ENCODE measurements around the gene HDLBP.
A peak's percentile ranks its signal among the peaks of the same experiment; 100 is the strongest.
"Not testable (repeated sequence)": the region's sequence is repeated elsewhere in the genome, so short reads cannot be mapped to it uniquely, and the experiment has no call there.

The HDLBP gene

DNA sequence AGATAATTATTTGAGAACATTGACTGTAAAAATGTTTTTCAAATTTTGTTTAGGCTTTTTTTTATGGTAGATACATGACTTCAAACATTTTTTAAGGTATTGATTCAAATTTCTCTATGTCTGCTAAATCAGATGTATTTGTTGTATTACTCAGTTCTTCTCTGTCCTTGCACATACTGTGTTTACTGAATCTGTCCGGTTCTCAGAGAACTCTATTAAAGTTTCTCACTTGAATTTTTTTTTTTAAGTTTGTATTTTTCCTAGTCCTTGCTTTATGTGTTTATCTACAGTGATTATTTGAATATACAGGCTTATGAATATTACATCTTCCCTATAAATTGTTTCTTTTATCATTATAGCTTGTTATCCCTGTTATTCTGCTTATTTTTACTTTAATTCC, 5.6 kb upstream of the HDLBP start:
- H3K27ac ChIP-seq (ENCODE audit: low read depth, low read length) = no peak overlapping the region
- no peak overlapping the region for H2AFZ ChIP-seq (ENCODE audit: low read depth, low read length, severe bottlenecking)
- H3K79me2 ChIP-seq (ENCODE audit: insufficient read depth, low read length) = peaks cover 100% of the 10 kb centered on the region
- no peaks in the 10 kb centered on the region for H3K27me3 ChIP-seq (ENCODE audit: low read length)
- H3K4me3 ChIP-seq (ENCODE audit: insufficient read depth, low read length, poor library complexity, severe bottlenecking) = no peak overlapping the region
- peaks cover 41% of the 10 kb centered on the region for H4K20me1 ChIP-seq (ENCODE audit: low read depth, low read length)
- H3K9me3 ChIP-seq (ENCODE audit: insufficient read depth, low read length) = no peaks in the 10 kb centered on the region
- H3K9me2 ChIP-seq (replicated peaks; ENCODE audit: insufficient read depth, low read length) = no peaks in the 10 kb centered on the region
- TF ChIP-seq, protein P1, sequence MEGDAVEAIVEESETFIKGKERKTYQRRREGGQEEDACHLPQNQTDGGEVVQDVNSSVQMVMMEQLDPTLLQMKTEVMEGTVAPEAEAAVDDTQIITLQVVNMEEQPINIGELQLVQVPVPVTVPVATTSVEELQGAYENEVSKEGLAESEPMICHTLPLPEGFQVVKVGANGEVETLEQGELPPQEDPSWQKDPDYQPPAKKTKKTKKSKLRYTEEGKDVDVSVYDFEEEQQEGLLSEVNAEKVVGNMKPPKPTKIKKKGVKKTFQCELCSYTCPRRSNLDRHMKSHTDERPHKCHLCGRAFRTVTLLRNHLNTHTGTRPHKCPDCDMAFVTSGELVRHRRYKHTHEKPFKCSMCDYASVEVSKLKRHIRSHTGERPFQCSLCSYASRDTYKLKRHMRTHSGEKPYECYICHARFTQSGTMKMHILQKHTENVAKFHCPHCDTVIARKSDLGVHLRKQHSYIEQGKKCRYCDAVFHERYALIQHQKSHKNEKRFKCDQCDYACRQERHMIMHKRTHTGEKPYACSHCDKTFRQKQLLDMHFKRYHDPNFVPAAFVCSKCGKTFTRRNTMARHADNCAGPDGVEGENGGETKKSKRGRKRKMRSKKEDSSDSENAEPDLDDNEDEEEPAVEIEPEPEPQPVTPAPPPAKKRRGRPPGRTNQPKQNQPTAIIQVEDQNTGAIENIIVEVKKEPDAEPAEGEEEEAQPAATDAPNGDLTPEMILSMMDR (IDR thresholded peaks at IDR 0.05; ENCODE audit: insufficient read depth, low read length, poor library complexity, severe bottlenecking) = no peak
- no peak for TF ChIP-seq EZH2phosphoT487 (conservative IDR thresholded peaks at IDR 0.05; ENCODE audit: low read length)
- H3K4me2 ChIP-seq (ENCODE audit: low read depth, low read length, poor library complexity, severe bottlenecking) = peak overlapping the region; percentile 95
- peaks cover 21% of the 10 kb centered on the region for H3F3A ChIP-seq (ENCODE audit: insufficient read depth)
- H3K36me3 ChIP-seq (ENCODE audit: low read length) = peaks cover 20% of the 10 kb centered on the region
- H3K9ac ChIP-seq (ENCODE audit: low read length) = no peak overlapping the region

DNA sequence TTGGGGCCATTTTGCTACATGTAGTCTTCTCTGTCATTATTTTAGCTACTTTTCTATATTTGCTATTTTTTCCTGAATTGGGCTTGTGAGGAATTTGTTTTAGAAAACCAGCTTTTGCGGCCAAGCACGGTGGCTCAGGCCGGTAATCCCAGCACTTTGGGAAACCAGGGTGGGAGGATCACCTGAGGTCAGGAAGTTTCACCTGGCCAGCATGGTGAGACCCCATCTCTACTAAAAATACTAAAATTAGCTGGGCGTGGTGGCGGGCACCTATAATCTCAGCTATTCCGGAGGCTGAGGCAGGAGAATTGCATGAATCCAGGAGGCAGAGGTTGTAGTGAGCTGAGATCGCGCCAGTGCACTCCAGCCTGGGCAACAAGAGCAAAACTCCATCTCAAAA, 4.9 kb upstream of the HDLBP start:
- TF ChIP-seq, protein P1 (IDR thresholded peaks at IDR 0.05; ENCODE audit: insufficient read depth, low read length, poor library complexity, severe bottlenecking) = no peak
- no peak for TF ChIP-seq EZH2phosphoT487 (conservative IDR thresholded peaks at IDR 0.05; ENCODE audit: low read length)
- H3K27me3 ChIP-seq (ENCODE audit: low read length) = no peaks in the 10 kb centered on the region
- peaks cover 95% of the 10 kb centered on the region for H3K79me2 ChIP-seq (ENCODE audit: insufficient read depth, low read length)
- no peak overlapping the region for H3K4me3 ChIP-seq (ENCODE audit: insufficient read depth, low read length, poor library complexity, severe bottlenecking)
- H3K4me2 ChIP-seq (ENCODE audit: low read depth, low read length, poor library complexity, severe bottlenecking) = peak overlapping the region; percentile 95
- H3F3A ChIP-seq (ENCODE audit: insufficient read depth) = peaks cover 21% of the 10 kb centered on the region
- H3K9me2 ChIP-seq (replicated peaks; ENCODE audit: insufficient read depth, low read length) = no peaks in the 10 kb centered on the region
- no peaks in the 10 kb centered on the region for H3K9me3 ChIP-seq (ENCODE audit: insufficient read depth, low read length)
- H4K20me1 ChIP-seq (ENCODE audit: low read depth, low read length) = peaks cover 35% of the 10 kb centered on the region
- no peak overlapping the region for H2AFZ ChIP-seq (ENCODE audit: low read depth, low read length, severe bottlenecking)
- H3K36me3 ChIP-seq (ENCODE audit: low read length) = peaks cover 13% of the 10 kb centered on the region
- H3K9ac ChIP-seq (ENCODE audit: low read length) = no peak overlapping the region
- no peak overlapping the region for H3K27ac ChIP-seq (ENCODE audit: low read depth, low read length)

DNA sequence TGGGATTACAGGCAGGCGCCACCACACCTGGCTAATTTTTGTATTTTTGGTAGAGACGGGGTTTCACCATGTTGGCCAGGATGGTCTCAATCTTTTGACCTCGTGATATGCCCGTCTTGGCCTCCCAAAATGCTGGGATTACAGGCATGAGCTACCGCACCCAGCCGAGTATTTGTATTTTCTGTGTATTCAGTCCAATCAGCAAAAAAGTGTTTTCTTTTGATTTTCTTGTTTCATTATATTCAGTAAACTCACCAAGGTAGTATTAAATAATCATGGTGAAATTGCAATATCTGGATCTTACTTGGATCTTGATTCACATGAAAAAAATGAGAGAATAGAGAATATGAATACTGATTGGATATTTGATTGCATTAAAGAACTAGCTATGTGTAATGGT, 3.4 kb upstream of the HDLBP start:
- peak overlapping the region; percentile 80 for H3K4me3 ChIP-seq (ENCODE audit: insufficient read depth, low read length, poor library complexity, severe bottlenecking)
- H3K4me2 ChIP-seq (ENCODE audit: low read depth, low read length, poor library complexity, severe bottlenecking) = peak overlapping the region; percentile 95
- H3K9me2 ChIP-seq (replicated peaks; ENCODE audit: insufficient read depth, low read length) = not testable (repeated sequence)

DNA sequence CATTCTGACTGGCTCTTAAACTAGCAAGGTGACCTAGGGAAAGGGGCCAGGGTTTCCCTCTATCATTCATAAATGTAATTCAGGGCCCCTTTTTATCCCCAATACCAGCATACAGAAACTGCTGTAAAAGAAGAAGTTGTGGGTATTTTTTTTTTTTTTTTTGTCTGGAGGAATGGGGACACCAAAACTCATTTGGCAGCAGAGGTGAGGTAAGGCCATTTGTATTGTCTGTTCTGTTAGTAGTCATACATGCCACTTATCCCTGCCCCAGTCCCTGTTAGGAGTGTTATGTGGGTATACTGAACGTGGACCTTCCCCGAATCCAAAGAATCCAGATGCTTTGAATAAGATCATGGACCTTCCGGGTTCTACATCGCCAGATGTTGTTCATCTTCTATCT, 1.9 kb upstream of the HDLBP start:
- no peaks in the 10 kb centered on the region for H3K9me3 ChIP-seq (ENCODE audit: insufficient read depth, low read length)
- H3K4me2 ChIP-seq (ENCODE audit: low read depth, low read length, poor library complexity, severe bottlenecking) = peak overlapping the region; percentile 95
- peak overlapping the region; percentile 81 for H3K27ac ChIP-seq (ENCODE audit: low read depth, low read length)
- H3K27me3 ChIP-seq (ENCODE audit: low read length) = no peaks in the 10 kb centered on the region
- no peak overlapping the region for H2AFZ ChIP-seq (ENCODE audit: low read depth, low read length, severe bottlenecking)
- peak overlapping the region; percentile 80 for H3K4me3 ChIP-seq (ENCODE audit: insufficient read depth, low read length, poor library complexity, severe bottlenecking)
- H3K79me2 ChIP-seq (ENCODE audit: insufficient read depth, low read length) = peaks cover 90% of the 10 kb centered on the region
- TF ChIP-seq, protein P1 (IDR thresholded peaks at IDR 0.05; ENCODE audit: insufficient read depth, low read length, poor library complexity, severe bottlenecking) = no peak
- no peak for TF ChIP-seq EZH2phosphoT487 (conservative IDR thresholded peaks at IDR 0.05; ENCODE audit: low read length)
- peaks cover 4% of the 10 kb centered on the region; the same call in 1 of the 2 replicates for H3F3A ChIP-seq (ENCODE audit: insufficient read depth)
- peak overlapping the region; percentile 83 for H3K9ac ChIP-seq (ENCODE audit: low read length)
- H3K9me2 ChIP-seq (replicated peaks; ENCODE audit: insufficient read depth, low read length) = no peaks in the 10 kb centered on the region
- peaks cover 10% of the 10 kb centered on the region for H3K36me3 ChIP-seq (ENCODE audit: low read length)
- H4K20me1 ChIP-seq (ENCODE audit: low read depth, low read length) = peaks cover 19% of the 10 kb centered on the region

More for the DNA sequence above, 3.4 kb upstream of the HDLBP start:
- H3K9me3 ChIP-seq (ENCODE audit: insufficient read depth, low read length); H3K36me3 ChIP-seq (ENCODE audit: low read length); H2AFZ ChIP-seq (ENCODE audit: low read depth, low read length, severe bottlenecking); H3K27ac ChIP-seq (ENCODE audit: low read depth, low read length); H3K27me3 ChIP-seq (ENCODE audit: low read length); H3F3A ChIP-seq (ENCODE audit: insufficient read depth): not testable (repeated sequence)
- Histone ChIP-seq H3K79me2 (ENCODE audit: insufficient read depth, low read length) (peaks cover 90% of the 10 kb centered on the region), H3K9ac (ENCODE audit: low read length) (peak overlapping the region; percentile 83), H4K20me1 (ENCODE audit: low read depth, low read length) (peaks cover 27% of the 10 kb centered on the region)

Measured in SU-DHL-6 (cell line).